Prostate gland (tissue), 2 donors: Measurements from ENCODE around the gene SLC24A3.

Experiments used
- CTCF ChIP-seq, 4 experiments: fragments of 200-600 bp in 2 of 4; fragments of 450-650 bp in 2 of 4; sonication (generic) in 2 of 4; IDR thresholded peaks; 1 replicate in 3 of 4; 2 replicates in 1 of 4; pipeline ENCODE4 v1.5.1; 2016 to 2019; ENCODE audit warnings: antibody characterized with exemption in 4 of 4, mild to moderate bottlenecking in 2 of 4, moderate library complexity in 2 of 4
- POLR2A ChIP-seq: fragments of 450-650 bp; IDR thresholded peaks from one replicate; pipeline ENCODE4 v1.6.1; 2016; ENCODE audit warnings: antibody characterized with exemption, mild to moderate bottlenecking
- POLR2AphosphoS5 ChIP-seq: sonication (generic); formaldehyde crosslinking; IDR thresholded peaks from one replicate; pipeline ENCODE4 v1.6.1; 2017; ENCODE audit warnings: antibody characterized with exemption

- no peak for TF ChIP-seq CTCF (IDR thresholded peaks at IDR 0.05)
- no peak for TF ChIP-seq POLR2A
- no peak for TF ChIP-seq POLR2AphosphoS5
Observed at GRCh38 chr20:19252451-19253120, 40.1 kb downstream of the SLC24A3 start.
